ENCODE data around the gene TRIM67. TPM values are rescaled to one million over a fixed set of nuclear protein-coding genes. Genes with fewer than 3 reads are reported as not detected.

Gene TRIM67
- total and polyA plus RNA-seq, 2 donors (not counting 1 experiment from before 2014, with no cell fraction given) = not detected

DNA sequence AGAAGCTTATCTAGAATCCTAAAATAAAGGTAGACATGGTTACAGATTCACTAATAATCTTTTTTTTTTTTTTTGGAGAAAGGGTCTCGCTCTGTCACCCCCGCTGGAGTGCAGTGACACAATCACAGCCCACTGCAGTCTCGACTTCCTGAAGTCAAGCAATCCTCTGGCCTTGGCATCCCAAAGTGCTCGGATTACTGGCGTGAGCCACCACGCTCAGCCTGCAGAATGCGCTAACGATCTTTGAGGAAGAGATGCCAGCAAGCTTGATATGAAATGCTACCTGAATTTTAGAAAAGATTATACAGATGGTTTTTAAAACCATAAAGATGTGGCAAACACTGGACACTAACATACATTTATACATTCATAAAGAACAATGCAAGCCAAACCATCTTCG lies 75.1 kb downstream of the TRIM67 start:
- H3K4me1 ChIP-seq (ENCODE audit: control insufficient read depth in 2 of 2, insufficient read depth in 2 of 2, low read length in 2 of 2) = peaks cover 22 to 29% of the 10 kb centered on the region in 2 donors
- no peak overlapping the region for H2AFZ ChIP-seq (ENCODE audit: insufficient read depth, low read depth, low read length, poor library complexity, severe bottlenecking)
- H3K79me2 ChIP-seq (ENCODE audit: control insufficient read depth, insufficient read depth, low read length) = peaks cover 94% of the 10 kb centered on the region
- no peak overlapping the region for H3K27ac ChIP-seq (ENCODE audit: low read length in 2 of 2)
- TF ChIP-seq, protein P1, sequence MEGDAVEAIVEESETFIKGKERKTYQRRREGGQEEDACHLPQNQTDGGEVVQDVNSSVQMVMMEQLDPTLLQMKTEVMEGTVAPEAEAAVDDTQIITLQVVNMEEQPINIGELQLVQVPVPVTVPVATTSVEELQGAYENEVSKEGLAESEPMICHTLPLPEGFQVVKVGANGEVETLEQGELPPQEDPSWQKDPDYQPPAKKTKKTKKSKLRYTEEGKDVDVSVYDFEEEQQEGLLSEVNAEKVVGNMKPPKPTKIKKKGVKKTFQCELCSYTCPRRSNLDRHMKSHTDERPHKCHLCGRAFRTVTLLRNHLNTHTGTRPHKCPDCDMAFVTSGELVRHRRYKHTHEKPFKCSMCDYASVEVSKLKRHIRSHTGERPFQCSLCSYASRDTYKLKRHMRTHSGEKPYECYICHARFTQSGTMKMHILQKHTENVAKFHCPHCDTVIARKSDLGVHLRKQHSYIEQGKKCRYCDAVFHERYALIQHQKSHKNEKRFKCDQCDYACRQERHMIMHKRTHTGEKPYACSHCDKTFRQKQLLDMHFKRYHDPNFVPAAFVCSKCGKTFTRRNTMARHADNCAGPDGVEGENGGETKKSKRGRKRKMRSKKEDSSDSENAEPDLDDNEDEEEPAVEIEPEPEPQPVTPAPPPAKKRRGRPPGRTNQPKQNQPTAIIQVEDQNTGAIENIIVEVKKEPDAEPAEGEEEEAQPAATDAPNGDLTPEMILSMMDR (IDR thresholded peaks at IDR 0.05) = no peak
- TF ChIP-seq EZH2 (IDR thresholded peaks at IDR 0.05; ENCODE audit: borderline replicate concordance, insufficient read depth, low read depth, low read length, poor library complexity, severe bottlenecking) = no peak
- WGBS (ENCODE audit: insufficient coverage) = 93% methylated on average over 3 of the region's 9 CpGs
- no peak overlapping the region for H3K9ac ChIP-seq (ENCODE audit: low read length)
- no peak for ATAC-seq (ENCODE audit: low read depth)
- H3K4me1 Mint-ChIP-seq = peaks cover 64% of the 10 kb centered on the region
- CTCF ChIA-PET = no interaction called here
- H3K9me3 Mint-ChIP-seq (ENCODE audit: insufficient read depth) = no peaks in the 10 kb centered on the region
- H3K36me3 ChIP-seq (replicated peaks in 1 of 2; ENCODE audit: control extremely low read depth in 1 of 2, control insufficient read depth in 1 of 2, extremely low read depth in 1 of 2, insufficient read depth in 2 of 2, low read length in 1 of 2) = peaks cover 0 to 31% of the 10 kb centered on the region in 2 experiments
- no peaks in the 10 kb centered on the region for H3K27me3 ChIP-seq (replicated peaks in 1 of 4; ENCODE audit: control extremely low read depth in 1 of 4, control insufficient read depth in 3 of 4, insufficient read depth in 4 of 4, low read length in 3 of 4)
- no peak overlapping the region for H3K4me3 Mint-ChIP-seq
- no peak overlapping the region for H3K27ac Mint-ChIP-seq
- peaks cover 18% of the 10 kb centered on the region for H4K20me1 ChIP-seq (ENCODE audit: control insufficient read depth, insufficient read depth, low read length, poor library complexity, severe bottlenecking)
- H3K4me2 ChIP-seq (replicated peaks; ENCODE audit: low read depth, low read length, poor library complexity, severe bottlenecking) = no peak overlapping the region
- POLR2A ChIA-PET = interaction anchor here (0.6 kb wide), 1 partner anchor 20 kb away, joined by 3 read pairs; no protein-coding TSS in a partner anchor
- no peaks in the 10 kb centered on the region for H3K9me3 ChIP-seq (ENCODE audit: control extremely low read depth in 1 of 3, control insufficient read depth in 2 of 3, insufficient read depth in 1 of 3, low read length in 2 of 3)
- DNase-seq = no peak
- H3K27me3 Mint-ChIP-seq = no peaks in the 10 kb centered on the region
- no peak overlapping the region for H3K4me3 ChIP-seq (ENCODE audit: control extremely low read depth in 1 of 5, extremely low read depth in 1 of 5, insufficient read depth in 1 of 5, low read depth in 2 of 5, low read length in 4 of 5)
- intact Hi-C loops (cut with micrococcal nuclease) = no loop called here

DNA sequence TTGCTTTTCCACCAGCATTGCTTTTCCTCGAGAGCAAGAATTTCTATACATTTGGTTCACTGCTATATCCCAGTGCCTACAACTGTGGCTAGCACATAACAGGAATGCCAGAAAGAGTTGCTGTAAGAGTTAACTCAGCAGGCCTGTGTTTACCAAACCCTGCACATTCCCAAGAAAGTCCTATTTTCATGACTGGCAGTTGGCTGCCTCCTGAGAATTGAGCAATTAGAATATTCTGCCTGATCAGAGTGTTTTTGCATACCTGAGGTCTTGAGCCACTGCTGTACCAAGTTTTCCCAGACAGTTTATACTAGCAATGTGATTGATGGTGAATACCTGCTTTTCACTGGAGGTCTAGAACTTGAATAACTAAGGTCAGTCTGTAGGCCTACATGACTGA lies 76.4 kb downstream of the TRIM67 start:
- Mint-ChIP-seq H3K4me3 (no peak overlapping the region), H3K27ac (no peak overlapping the region), H3K27me3 (no peaks in the 10 kb centered on the region), H3K4me1 (peaks cover 64% of the 10 kb centered on the region), H3K9me3 (ENCODE audit: insufficient read depth) (no peaks in the 10 kb centered on the region)
- DNase-seq (no peak), ATAC-seq (ENCODE audit: low read depth) (no peak)
- H3K79me2 ChIP-seq (ENCODE audit: control insufficient read depth, insufficient read depth, low read length) = peaks cover 94% of the 10 kb centered on the region
- no peak overlapping the region for H3K27ac ChIP-seq (ENCODE audit: low read length in 2 of 2)
- H4K20me1 ChIP-seq (ENCODE audit: control insufficient read depth, insufficient read depth, low read length, poor library complexity, severe bottlenecking) = peaks cover 9% of the 10 kb centered on the region
- WGBS (ENCODE audit: insufficient coverage) = 100% methylated on average over 1 of the region's 1 CpG
- intact Hi-C loops (cut with micrococcal nuclease) = no loop called here
- H3K9ac ChIP-seq (ENCODE audit: low read length) = no peak overlapping the region
- peaks cover 24 to 31% of the 10 kb centered on the region in 2 donors for H3K4me1 ChIP-seq (ENCODE audit: control insufficient read depth in 2 of 2, insufficient read depth in 2 of 2, low read length in 2 of 2)
- H3K27me3 ChIP-seq (replicated peaks in 1 of 4; ENCODE audit: control extremely low read depth in 1 of 4, control insufficient read depth in 3 of 4, insufficient read depth in 4 of 4, low read length in 3 of 4) = no peaks in the 10 kb centered on the region
- peaks cover 0 to 31% of the 10 kb centered on the region in 2 experiments for H3K36me3 ChIP-seq (replicated peaks in 1 of 2; ENCODE audit: control extremely low read depth in 1 of 2, control insufficient read depth in 1 of 2, extremely low read depth in 1 of 2, insufficient read depth in 2 of 2, low read length in 1 of 2)
- H3K4me2 ChIP-seq (replicated peaks; ENCODE audit: low read depth, low read length, poor library complexity, severe bottlenecking) = no peak overlapping the region
- POLR2A ChIA-PET = no interaction called here
- TF ChIP-seq EZH2 (IDR thresholded peaks at IDR 0.05; ENCODE audit: borderline replicate concordance, insufficient read depth, low read depth, low read length, poor library complexity, severe bottlenecking) = no peak
- TF ChIP-seq, protein P1 (IDR thresholded peaks at IDR 0.05) = no peak
- no peaks in the 10 kb centered on the region for H3K9me3 ChIP-seq (ENCODE audit: control extremely low read depth in 1 of 3, control insufficient read depth in 2 of 3, insufficient read depth in 1 of 3, low read length in 2 of 3)
- no peak overlapping the region for H3K4me3 ChIP-seq (ENCODE audit: control extremely low read depth in 1 of 5, extremely low read depth in 1 of 5, insufficient read depth in 1 of 5, low read depth in 2 of 5, low read length in 4 of 5)
- H2AFZ ChIP-seq (ENCODE audit: insufficient read depth, low read depth, low read length, poor library complexity, severe bottlenecking) = no peak overlapping the region
- CTCF ChIA-PET = interaction anchor here (1.3 kb wide), 1 partner anchor 119 kb away, joined by 3 read pairs; no protein-coding TSS in a partner anchor
